ENCODE results near the gene PELI3.
"Not testable (repeated sequence)": the region's sequence is repeated elsewhere in the genome, so short reads cannot be mapped to it uniquely, and the experiment has no call there.

The PELI3 gene, protein sequence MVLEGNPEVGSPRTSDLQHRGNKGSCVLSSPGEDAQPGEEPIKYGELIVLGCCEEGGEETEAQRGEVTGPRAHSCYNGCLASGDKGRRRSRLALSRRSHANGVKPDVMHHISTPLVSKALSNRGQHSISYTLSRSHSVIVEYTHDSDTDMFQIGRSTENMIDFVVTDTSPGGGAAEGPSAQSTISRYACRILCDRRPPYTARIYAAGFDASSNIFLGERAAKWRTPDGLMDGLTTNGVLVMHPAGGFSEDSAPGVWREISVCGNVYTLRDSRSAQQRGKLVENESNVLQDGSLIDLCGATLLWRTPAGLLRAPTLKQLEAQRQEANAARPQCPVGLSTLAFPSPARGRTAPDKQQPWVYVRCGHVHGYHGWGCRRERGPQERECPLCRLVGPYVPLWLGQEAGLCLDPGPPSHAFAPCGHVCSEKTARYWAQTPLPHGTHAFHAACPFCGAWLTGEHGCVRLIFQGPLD

DNA sequence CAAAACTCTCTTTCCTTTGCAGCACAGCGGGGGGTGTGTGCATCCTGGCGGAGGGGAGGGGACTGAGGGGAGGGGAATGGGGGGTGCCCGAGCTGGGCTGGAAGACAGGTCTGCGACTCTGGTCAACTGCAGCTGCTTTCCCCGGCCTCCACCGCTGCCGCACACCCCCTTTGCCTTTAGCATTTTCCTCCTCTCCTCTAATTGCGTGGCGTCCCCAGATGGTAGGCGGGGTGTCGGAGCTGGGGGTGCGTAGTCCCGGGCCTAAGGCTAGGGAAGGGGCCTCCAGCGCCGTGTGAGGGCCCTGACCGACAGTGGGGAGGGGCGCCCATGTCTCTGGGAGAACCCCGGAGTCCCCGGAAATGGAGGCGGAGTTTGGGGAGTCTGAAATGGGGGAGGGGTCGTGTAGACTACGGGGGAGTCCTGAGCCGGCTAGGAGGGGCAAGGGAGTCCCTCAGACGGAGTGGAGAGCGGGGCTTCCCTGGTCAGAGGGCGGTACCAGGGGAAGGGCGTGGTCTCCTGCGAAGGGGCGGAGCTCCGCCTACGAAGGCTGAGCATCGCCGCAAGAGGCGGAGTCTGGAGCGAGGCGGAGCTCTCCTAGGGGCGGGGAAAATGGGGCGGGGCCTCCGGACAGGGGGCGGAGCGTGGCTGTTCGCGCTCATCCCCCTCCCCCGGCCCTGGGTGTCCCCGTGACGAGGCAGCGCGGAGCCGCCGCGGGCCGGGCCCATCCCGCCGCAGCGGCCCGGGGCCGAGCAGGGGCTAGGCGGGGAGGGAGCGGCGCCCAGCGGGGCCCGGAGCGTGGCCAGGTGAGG is at the start of gene PELI3:
TSS of gene PELI3 (plus strand) at position 681 of the 809 bp plus-strand sequence. CDS start 1,224 bp downstream, outside the sequence.
- DNase-seq, result peak; percentile 85

GRCh38 chr11:66417000-66417399 is 49.7 kb upstream of the PELI3 start:
- no peak for DNase-seq

- peak; percentile 17 for DNase-seq
Measured at GRCh38 chr11:66418168-66418985, 48.3 kb upstream of the PELI3 start.

GRCh38 chr11:66418986-66419308 is 47.8 kb upstream of the PELI3 start:
- no peak for DNase-seq

DNA sequence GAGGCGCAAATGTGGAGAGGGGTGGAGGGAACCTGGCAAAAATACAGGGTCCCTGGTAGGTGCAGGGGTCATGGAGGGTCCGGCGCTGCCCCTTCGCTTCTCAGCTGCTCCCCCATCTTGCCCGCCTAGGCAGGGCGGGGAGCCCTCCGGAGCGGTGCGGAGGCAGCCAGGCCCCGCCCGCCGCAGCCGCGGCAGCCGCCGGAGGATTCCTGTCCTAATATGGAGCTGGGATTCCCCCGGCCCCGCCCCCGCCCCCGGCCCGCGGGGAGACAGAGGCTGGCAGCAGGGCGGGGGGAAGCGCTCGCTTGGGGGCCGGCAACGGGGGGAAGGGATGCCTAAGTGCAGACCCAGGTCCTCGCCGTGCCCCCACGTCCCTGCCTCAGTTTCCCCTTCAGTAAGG is 46.9 kb upstream of the PELI3 start:
- DNase-seq, result peak; percentile 13

GRCh38 chr11:66420671-66421476 is 45.8 kb upstream of the PELI3 start, which contains the start of gene NPAS4:
Gene NPAS4, plus strand, starts transcription at chr11:66421035. Its CDS starts 145 bp downstream, at chr11:66421180.
- DNase-seq, result peak; percentile 69

DNA sequence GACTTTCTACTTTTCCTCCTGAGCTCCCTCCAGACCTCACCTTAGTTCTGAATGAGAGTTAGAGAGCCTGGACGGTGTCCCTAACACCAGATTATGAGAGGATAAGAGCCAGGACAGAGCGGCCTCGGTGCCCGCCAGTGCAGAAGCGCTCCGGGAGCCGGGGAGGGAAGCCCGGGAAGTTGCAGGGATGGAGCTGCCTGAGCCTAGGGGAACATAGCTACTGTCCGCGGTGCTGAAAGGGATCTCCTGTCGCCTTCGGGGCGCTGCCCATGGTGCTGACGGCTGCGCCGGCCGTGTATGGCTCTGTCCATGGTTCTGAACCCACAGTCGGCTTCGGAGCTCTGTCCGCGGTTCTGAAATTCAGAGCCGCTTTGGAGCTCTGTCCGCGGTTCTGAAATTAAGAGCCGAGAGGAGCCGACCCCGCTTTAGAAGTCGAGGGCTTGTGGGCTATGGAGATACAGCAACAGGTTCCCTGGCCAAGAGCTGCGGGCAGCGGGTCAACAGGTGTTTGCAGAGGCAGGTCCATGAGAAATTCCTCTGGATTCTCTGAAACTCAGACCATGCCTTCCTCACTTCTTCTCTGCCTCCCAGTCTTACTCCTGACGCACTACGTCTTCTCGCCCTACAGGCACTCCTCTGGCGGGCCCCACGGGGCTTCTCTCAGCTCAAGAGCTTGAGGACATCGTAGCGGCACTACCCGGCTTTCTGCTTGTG is 45.1 kb upstream of the PELI3 start:
- peak; percentile 45 for DNase-seq

DNA sequence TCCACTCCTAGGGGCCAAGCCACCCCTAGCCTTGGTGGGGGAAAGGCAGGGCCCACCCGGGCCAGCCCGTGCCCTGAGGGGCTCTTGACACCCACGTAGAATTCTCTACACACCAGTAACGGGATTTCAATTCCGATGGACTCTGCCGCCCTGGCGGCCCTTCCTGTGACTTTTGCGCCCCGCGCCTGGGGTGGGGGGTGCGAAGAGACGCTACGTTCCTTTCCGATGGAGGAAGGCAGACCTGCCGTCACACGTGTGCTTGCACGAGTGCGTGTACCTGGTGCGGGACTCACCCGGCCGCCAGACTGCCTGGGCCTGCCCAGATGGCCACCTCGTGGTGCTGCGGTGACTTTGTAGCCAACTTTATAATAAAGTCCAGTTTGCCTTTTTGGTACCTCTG is 40.4 kb upstream of the PELI3 start:
- no peak for DNase-seq

GRCh38 chr11:66428933-66429332 is 37.8 kb upstream of the PELI3 start:
- no peak for DNase-seq

GRCh38 chr11:66429983-66430602 is 36.6 kb upstream of the PELI3 start:
- DNase-seq, result peak; percentile 57

DNA sequence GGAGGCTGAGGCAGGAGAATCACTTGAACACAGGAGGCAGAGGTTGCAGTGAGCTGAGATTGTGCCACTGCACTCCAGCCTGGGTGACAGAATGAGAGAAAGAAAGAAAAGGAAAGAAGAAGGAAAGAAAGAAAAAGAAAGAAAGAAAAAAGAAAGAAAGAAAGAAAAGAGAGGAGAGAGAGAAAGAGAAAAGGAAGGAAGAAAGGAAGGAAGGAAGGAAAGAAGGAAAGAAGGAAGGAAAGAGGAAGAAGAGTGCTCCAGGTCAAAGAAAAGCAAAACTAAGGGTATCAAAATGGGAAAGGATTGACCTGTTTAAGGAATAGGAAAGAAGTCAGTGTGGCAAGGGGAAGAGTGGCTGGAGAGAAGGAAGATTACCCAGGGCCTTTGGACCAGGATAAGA is 35.4 kb upstream of the PELI3 start:
- not testable (repeated sequence) for DNase-seq

DNA sequence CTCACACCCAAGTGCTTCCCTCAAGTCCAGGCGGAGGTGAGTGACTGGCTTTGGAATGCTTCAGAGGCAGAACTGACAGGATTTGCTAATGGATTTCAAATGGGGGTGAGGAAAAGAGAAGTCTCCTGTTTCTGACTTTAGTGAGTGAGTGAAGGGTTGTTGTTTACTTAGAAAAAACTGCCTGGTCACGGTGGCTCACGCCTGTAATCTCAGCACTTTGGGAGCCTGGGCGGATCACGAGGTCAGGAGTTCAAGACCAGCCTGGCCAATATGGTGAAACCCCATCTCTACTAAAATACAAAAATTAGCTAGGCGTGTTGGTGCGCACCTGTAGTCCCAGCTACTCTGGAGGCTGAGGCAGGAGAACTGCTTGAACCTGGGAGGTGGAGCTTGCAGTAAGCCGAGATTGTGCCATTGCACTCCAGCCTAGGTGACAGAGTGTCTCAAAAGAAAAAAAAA is 34.8 kb upstream of the PELI3 start:
- DNase-seq, result not testable (repeated sequence)

- no peak for DNase-seq
Measured at GRCh38 chr11:66432597-66432996, 34.1 kb upstream of the PELI3 start.

DNA sequence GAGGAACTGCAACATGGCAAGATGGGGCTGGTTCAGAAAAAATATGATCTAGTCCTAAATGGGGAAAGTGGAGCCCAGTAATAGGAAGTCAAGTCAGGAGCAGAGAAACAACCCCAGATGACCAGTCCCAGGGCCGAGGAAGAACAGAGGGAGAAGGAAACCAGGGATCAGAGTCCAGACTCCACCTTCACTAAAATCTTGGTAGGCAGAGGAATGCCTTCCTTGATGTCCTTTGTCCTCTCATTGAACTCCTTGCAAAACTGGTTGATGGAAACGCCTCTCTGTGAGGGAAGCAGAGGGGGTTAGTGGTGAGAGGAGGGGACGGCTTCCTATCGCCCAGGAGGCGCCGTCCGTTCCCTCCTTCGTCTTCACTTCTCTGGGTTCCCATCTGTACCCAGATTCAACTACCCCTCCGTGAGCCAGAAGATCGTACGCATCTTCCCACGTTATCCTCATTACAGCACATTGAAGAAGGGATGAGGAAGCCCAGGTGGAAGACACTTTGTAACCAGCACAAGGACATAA is 28.7 kb upstream of the PELI3 start:
- DNase-seq, result no peak

DNA sequence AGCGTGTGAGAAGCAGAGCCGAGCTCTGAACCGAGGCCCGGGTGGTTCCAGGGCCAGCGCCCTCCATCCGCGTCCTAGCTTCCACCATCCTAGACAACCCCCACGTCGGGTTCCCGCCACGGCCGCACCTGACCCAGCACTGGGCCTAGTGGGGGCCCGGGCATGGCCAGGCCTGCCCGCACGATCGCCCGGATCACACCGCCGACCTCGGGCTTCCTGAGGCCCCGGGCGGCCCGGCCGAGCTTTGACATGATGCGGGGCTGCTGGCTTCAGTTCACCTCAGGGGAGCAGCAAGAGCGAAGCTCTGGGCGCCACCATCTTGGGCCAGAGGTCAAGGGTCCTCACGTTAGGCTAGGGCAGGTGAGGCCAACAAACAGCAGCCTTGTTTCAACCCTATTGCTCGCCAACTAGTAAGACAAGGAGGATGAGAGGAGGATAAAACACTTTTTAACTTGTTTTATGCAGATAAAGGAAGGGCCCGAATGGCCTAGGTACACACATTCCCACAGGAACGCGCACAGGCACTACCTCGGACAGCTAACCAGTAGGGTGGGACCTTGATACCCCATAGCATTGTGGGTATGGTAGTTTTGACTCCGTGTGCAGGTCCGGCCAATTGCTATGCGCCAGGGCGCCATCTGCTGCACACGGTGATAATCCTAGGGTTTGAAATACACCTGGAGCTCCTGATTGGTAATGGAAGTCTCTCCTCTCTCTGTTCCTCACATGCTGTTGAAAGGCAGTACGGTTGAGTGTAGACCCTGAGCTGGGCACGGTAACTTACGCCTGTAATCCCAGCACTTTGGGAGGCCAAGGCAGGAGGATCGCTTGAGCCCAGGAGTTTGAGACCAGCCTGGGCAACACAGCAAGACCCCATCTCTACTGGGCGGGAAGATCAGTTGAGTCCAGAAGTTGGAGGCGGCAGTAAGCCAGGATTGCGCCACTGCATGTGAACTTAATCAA is 27.9 kb upstream of the PELI3 start, which contains the start of gene MRPL11:
TSS of gene MRPL11 (minus strand) at position 345 of the 963 bp plus-strand sequence. CDS start at position 251, 94 bp downstream.
- DNase-seq, result peak; percentile 91

- not testable (repeated sequence) for DNase-seq
Measured at GRCh38 chr11:66440101-66440939, 26.4 kb upstream of the PELI3 start.

- not testable (repeated sequence) for DNase-seq
Measured at GRCh38 chr11:66440940-66441282, 25.8 kb upstream of the PELI3 start.

DNA sequence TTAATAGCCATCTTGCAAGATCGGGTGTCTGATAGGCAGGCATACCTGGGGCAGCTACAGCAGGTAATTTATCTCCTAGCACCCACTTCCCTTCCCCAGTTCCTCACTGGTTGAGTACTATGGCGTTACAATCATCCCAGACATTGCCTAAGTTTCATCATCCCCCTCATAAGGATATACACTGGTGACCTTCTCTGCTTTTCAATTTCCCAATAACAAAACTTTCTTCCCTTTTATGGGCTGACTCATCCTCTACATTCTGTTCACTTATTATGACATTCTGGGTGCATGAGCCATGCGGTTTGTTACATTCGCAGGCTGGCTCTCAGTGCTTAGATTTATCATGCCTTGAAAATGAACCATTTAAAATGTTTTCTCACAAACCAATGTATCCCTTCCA is 23.1 kb upstream of the PELI3 start:
- DNase-seq, result no peak

Data from NCI-H526 treated with DMSO at 0.1 percent for 48 hours (cell line).